HepG2 (cell line): Measurements from ENCODE around the gene CDH13. TPM values are rescaled to one million over a fixed set of nuclear protein-coding genes. Genes with fewer than 3 reads are reported as not detected.

Experiments used
- CBX2 ChIP-seq, 2 experiments: fragments of 200-600 bp in 1 of 2; sonication (generic); formaldehyde crosslinking in 1 of 2; IDR thresholded peaks; 2 replicates each; pipeline versions ENCODE4 v1.7.0 to v1.8.1; 2018 to 2022; ENCODE audit warnings: low read depth in 2 of 2, low read length in 1 of 2, mild to moderate bottlenecking in 1 of 2, missing genetic modification reagents in 1 of 2
- CSRNP1 ChIP-seq: sonication (generic); formaldehyde crosslinking; IDR thresholded peaks from 2 replicates; pipeline ENCODE4 v1.8.1; 2023; ENCODE audit warnings: mild to moderate bottlenecking, missing genetic modification reagents
- FOSL1 ChIP-seq: sonication (generic); formaldehyde crosslinking; IDR thresholded peaks from 2 replicates; pipeline ENCODE4 v1.9.0; 2021; ENCODE audit warnings: missing genetic modification reagents, borderline replicate concordance
- FOSL2 ChIP-seq: sonication (generic); formaldehyde crosslinking; IDR thresholded peaks from 2 replicates; pipeline ENCODE4 v1.4.0; 2020; ENCODE audit warnings: missing genetic modification reagents
- GTF2F1 ChIP-seq: fragments of 150-350 bp; IDR thresholded peaks from 2 replicates; pipeline ENCODE4 v1.6.1; 2014; ENCODE audit warnings: low read length
- HNRNPUL1 ChIP-seq: fragments of 200-400 bp; formaldehyde crosslinking; IDR thresholded peaks from 2 replicates; pipeline ENCODE4 v1.6.1; 2017; ENCODE audit warnings: low read depth, mild to moderate bottlenecking, low read length, moderate library complexity
- KAT8 ChIP-seq: IDR thresholded peaks from 2 replicates; pipeline ENCODE4 v1.6.1; 2016; ENCODE audit warnings: missing genetic modification reagents, missing compliant biosample characterization
- PHF21A ChIP-seq: sonication (generic); formaldehyde crosslinking; IDR thresholded peaks from 2 replicates; pipeline ENCODE4 v1.5.0; 2020; ENCODE audit warnings: mild to moderate bottlenecking, missing genetic modification reagents
- REPIN1 ChIP-seq: sonication (generic); formaldehyde crosslinking; IDR thresholded peaks from 2 replicates; pipeline ENCODE4 v1.8.0; 2022; ENCODE audit warnings: missing genetic modification reagents, low read depth, mild to moderate bottlenecking, borderline replicate concordance
- SIX4 ChIP-seq: sonication (generic); formaldehyde crosslinking; IDR thresholded peaks from 2 replicates; pipeline ENCODE4 v1.4.0; 2020; ENCODE audit warnings: missing genetic modification reagents
- YEATS2 ChIP-seq: sonication (generic); formaldehyde crosslinking; IDR thresholded peaks from 2 replicates; pipeline ENCODE4 v1.4.0; 2020; ENCODE audit warnings: missing genetic modification reagents, borderline replicate concordance
- ZBTB21 ChIP-seq: sonication (generic); formaldehyde crosslinking; IDR thresholded peaks from 2 replicates; pipeline ENCODE4 v1.4.0; 2020; ENCODE audit warnings: missing genetic modification reagents
- ZBTB39 ChIP-seq: sonication (generic); formaldehyde crosslinking; IDR thresholded peaks from 2 replicates; pipeline ENCODE4 v1.5.0; 2020; ENCODE audit warnings: missing genetic modification reagents
- ZC3H13 ChIP-seq: sonication (generic); formaldehyde crosslinking; IDR thresholded peaks from 2 replicates; pipeline ENCODE4 v1.8.1; 2023; ENCODE audit warnings: mild to moderate bottlenecking, missing genetic modification reagents, moderate library complexity
- ZNF124 ChIP-seq: sonication (generic); formaldehyde crosslinking; IDR thresholded peaks from 2 replicates; pipeline ENCODE4 v1.4.0; 2020; ENCODE audit warnings: missing genetic modification reagents
- ZNF207 ChIP-seq: fragments of 450-650 bp; IDR thresholded peaks from 2 replicates; pipeline ENCODE4 v1.6.1; 2016; ENCODE audit warnings: antibody characterized with exemption, borderline replicate concordance
- ZNF337 ChIP-seq: sonication (generic); formaldehyde crosslinking; IDR thresholded peaks from 2 replicates; pipeline ENCODE4 v1.5.1; 2020; ENCODE audit warnings: missing genetic modification reagents, low read depth, mild to moderate bottlenecking, borderline replicate concordance
- ZNF431 ChIP-seq: sonication (generic); formaldehyde crosslinking; IDR thresholded peaks from 2 replicates; pipeline ENCODE4 v1.9.0; 2022; ENCODE audit warnings: missing genetic modification reagents, low read depth, mild to moderate bottlenecking, borderline replicate concordance
- ZNF720 ChIP-seq: sonication (generic); formaldehyde crosslinking; IDR thresholded peaks from 2 replicates; pipeline ENCODE4 v1.4.0; 2020; ENCODE audit warnings: missing genetic modification reagents
- polyA plus RNA-seq, 8 experiments: library from polyadenylated mRNA; depleted of rRNA in 3 of 8; stranded (reverse) in 7 of 8; unstranded in 1 of 8; fragments of >200 nt; fragmentation: Illumina TruSeq in 4 of 8; extraction: Trizol in 4 of 8; gene quantifications; 2 replicates each; pipeline versions ENCODE4 v1.2.1 to v1.2.3, GENCODE V29; 2011 to 2016; ENCODE audit warnings: low read depth in 4 of 8, missing spikeins in 1 of 8, mixed read lengths in 1 of 8; ENCODE audit not compliant: insufficient read depth in 1 of 8
- total RNA-seq, 5 experiments: library from RNA; depleted of rRNA; stranded (reverse); fragments of >200 nt; fragmentation: Illumina TruSeq; extraction: Trizol; gene quantifications; 2 replicates each; pipeline ENCODE4 v1.2.3, GENCODE V29; 2016; ENCODE audit warnings: low read depth in 1 of 5
- TF ChIP-seq, protein P1 (sequence below): sonication (generic); formaldehyde crosslinking; IDR thresholded peaks from 2 replicates; pipeline ENCODE4 v1.5.0; 2020; ENCODE audit warnings: missing genetic modification reagents
- TF ChIP-seq, protein P2 (sequence below): sonication (generic); formaldehyde crosslinking; IDR thresholded peaks from 2 replicates; pipeline ENCODE4 v1.4.0; 2020; ENCODE audit warnings: missing genetic modification reagents
- TF ChIP-seq, protein P3 (sequence below): IDR thresholded peaks from 2 replicates; pipeline ENCODE4 v1.6.1; 2016; ENCODE audit warnings: low read depth

The CDH13 gene
- total and polyA plus RNA-seq, 2 of the 13 experiments (the other 11 are each of a cell fraction or from before 2014, with no cell fraction given) = not detected

DNA sequence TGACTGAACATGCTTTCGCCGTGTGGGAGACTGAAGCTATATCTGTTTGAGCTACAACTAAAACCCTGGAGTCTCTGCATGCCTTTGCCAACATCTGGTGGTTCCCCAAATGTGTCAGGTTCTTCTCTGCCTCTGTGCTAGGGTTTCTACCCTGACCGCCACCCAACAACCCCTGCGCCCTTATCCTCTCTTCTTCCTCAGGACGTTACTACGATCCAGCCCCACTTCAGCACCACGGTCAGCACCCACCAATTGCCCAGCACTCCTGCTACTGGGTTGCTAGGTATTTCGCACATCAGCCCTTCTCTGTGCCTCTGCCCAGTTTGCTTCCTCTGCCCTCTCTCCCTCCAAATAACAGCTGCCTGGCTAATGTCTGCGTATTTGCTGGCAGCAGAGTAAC is 1074.7 kb downstream of the CDH13 start (continued):
- TF ChIP-seq ZBTB39 (CRISPR knock-in tag) (no peak), YEATS2 (CRISPR knock-in tag) (peak; percentile 30; the same call in 1 of the 2 replicates), CSRNP1 (CRISPR knock-in tag) (no peak), ZNF124 (no peak), ZC3H13 (CRISPR knock-in tag) (no peak), GTF2F1 (no peak), ZNF431 (CRISPR knock-in tag) (no peak), ZNF720 (no peak), HNRNPUL1 (no peak), SIX4 (peak; percentile 61; the same call in 1 of the 2 replicates), KAT8 (no peak), ZNF207 (no peak), CBX2 (IDR thresholded peaks at IDR 0.05; ENCODE audit: low read depth, low read length) (no peak), CBX2 (CRISPR knock-in tag; IDR thresholded peaks at IDR 0.05; ENCODE audit: low read depth) (no peak), REPIN1 (CRISPR knock-in tag) (0 out of 2 replicates have a peak, but pooled peaks have one; percentile 22), ZBTB21 (CRISPR knock-in tag) (no peak), FOSL2 (CRISPR knock-in tag) (peak; percentile 18; the same call in 1 of the 2 replicates), FOSL1 (CRISPR knock-in tag) (no peak), ZNF337 (CRISPR knock-in tag) (no peak), PHF21A (CRISPR knock-in tag) (no peak)
- TF ChIP-seq, protein P1, sequence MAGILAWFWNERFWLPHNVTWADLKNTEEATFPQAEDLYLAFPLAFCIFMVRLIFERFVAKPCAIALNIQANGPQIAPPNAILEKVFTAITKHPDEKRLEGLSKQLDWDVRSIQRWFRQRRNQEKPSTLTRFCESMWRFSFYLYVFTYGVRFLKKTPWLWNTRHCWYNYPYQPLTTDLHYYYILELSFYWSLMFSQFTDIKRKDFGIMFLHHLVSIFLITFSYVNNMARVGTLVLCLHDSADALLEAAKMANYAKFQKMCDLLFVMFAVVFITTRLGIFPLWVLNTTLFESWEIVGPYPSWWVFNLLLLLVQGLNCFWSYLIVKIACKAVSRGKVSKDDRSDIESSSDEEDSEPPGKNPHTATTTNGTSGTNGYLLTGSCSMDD (CRISPR knock-in tag) = no peak
- TF ChIP-seq, protein P2, sequence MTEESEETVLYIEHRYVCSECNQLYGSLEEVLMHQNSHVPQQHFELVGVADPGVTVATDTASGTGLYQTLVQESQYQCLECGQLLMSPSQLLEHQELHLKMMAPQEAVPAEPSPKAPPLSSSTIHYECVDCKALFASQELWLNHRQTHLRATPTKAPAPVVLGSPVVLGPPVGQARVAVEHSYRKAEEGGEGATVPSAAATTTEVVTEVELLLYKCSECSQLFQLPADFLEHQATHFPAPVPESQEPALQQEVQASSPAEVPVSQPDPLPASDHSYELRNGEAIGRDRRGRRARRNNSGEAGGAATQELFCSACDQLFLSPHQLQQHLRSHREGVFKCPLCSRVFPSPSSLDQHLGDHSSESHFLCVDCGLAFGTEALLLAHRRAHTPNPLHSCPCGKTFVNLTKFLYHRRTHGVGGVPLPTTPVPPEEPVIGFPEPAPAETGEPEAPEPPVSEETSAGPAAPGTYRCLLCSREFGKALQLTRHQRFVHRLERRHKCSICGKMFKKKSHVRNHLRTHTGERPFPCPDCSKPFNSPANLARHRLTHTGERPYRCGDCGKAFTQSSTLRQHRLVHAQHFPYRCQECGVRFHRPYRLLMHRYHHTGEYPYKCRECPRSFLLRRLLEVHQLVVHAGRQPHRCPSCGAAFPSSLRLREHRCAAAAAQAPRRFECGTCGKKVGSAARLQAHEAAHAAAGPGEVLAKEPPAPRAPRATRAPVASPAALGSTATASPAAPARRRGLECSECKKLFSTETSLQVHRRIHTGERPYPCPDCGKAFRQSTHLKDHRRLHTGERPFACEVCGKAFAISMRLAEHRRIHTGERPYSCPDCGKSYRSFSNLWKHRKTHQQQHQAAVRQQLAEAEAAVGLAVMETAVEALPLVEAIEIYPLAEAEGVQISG (CRISPR knock-in tag) = peak; percentile 35; the same call in 1 of the 2 replicates
- TF ChIP-seq, protein P3, sequence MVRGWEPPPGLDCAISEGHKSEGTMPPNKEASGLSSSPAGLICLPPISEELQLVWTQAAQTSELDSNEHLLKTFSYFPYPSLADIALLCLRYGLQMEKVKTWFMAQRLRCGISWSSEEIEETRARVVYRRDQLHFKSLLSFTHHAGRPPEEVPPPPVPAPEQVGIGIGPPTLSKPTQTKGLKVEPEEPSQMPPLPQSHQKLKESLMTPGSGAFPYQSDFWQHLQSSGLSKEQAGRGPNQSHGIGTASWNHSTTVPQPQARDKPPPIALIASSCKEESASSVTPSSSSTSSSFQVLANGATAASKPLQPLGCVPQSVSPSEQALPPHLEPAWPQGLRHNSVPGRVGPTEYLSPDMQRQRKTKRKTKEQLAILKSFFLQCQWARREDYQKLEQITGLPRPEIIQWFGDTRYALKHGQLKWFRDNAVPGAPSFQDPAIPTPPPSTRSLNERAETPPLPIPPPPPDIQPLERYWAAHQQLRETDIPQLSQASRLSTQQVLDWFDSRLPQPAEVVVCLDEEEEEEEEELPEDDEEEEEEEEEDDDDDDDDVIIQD (CRISPR knock-in tag) = 0 out of 2 replicates have a peak, but pooled peaks have one; percentile 33
